ENCODE results near the gene MUL1.
"Not testable (repeated sequence)": the region's sequence is repeated elsewhere in the genome, so short reads cannot be mapped to it uniquely, and the experiment has no call there.

Gene MUL1

DNA sequence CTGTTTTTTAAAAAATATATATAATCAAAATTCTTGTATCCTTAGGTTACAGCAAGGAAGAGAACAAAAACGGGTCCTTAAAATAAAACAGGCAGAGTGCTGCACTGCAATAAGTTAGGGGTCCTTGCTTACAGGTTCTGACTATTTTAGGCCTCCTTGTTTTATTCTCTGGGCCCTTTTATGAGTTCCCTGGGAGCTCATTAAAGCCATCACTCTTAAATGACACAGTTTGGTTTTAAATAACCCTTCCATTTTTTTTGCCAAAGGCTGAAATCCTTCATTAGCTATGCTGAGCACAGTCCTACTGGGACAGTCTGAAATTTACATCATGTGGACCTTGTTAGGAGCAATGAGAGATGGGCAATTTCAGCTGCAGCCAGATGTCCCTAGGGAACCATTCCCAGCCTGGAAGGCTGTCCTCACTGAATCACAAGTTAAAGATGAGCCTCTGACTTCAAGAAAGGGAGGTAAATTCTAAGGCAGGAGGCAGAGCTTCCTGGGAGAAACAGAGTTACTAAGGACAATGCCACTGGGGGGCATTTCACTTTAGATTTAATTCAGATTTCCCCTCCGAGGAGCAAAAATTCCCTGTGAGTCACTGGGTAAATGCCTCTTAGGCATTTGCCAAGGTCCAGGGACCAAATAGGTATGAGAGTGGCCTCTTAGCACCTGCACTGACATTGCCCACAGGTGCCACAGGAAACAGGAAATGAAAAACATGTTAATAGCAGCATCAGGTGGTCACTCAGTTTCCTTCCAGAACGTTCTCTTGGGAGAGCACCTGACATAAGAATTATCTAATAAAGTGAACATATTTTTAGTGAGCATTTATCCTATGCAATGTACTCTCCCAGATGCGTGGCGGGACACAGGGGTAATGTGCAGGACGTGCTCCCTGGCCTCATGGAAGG lies 3.8 kb upstream of the MUL1 start:
- DNase-seq, result no peak

DNA sequence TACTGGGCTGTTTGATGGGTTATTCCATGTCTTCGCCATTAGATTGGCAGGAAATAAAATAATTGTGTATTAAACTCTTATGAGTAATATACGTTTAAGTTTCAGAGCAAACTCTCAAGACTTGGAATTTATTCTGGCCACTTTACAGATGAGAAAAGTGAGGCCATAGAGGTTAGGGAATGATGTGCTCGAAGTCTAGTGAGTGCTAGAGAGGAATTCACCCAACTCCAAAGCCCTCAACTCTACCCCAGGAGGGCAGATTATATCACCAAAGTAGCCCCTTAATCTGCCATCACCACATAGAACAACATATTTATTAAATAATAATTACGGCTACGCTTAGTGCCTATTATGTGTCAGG lies 440 bp upstream of the MUL1 start:
- no peak for DNase-seq

DNA sequence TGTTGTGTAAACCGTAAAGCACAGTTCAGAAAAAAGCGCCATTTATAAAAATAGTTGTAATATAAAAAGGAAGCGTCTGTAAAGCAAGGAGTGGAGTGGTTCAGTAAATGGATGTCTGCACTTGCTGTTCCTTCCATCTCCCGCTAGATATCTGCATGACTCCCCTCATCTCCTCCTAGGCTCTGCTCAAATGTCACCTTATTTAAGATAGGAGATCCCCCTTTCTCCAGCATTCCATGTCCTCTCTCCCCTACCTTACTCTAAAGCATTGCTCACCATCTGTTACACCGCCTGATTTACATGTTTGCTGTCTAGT lies 745 bp downstream of the MUL1 start:
- DNase-seq, result no peak

GRCh38 chr1:20505488-20505887 lies 2.5 kb downstream of the MUL1 start:
- no peak for DNase-seq

DNA sequence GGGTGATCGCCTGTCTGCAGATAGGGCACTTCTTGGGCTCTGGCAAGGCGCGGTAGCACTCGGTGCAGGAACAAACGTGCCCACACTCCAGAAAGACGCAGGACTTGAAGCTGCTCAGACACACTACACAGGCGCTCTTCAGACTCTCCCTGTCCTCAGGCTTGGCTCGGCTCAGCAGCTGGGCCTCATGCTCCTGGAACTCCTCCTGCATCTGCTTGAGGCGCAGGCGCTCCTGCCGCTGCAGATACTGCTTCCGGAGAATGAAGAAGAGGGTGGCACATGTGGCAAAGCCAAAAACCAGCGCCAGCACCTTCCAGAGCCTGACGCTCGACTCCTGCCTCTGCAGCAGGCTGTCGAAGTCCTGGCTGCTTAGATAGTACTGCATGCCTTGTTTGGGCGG lies 7.2 kb downstream of the MUL1 start:
- no peak for DNase-seq

DNA sequence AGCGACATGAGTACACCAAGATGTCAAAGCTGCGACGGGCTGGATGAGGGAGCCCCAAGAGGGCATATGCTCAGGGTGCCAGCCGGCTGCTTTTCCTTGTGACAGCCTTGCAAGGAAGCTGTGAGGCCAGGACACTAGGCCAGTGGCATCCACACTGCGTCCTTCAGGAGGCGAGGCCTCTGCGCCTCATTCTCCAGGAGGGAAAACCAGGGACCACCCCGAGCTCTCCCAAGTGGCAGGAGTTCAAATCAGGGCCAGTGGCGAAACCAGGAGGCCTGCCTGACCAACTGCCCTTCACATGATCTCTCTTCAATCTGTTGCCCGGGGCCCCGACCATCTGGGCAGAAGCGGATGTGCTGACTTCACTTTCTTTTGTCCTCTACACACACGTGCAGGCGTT lies 8.2 kb downstream of the MUL1 start:
- no peak for DNase-seq

GRCh38 chr1:20499105-20499504 lies 8.8 kb downstream of the MUL1 start:
- DNase-seq, result no peak

DNA sequence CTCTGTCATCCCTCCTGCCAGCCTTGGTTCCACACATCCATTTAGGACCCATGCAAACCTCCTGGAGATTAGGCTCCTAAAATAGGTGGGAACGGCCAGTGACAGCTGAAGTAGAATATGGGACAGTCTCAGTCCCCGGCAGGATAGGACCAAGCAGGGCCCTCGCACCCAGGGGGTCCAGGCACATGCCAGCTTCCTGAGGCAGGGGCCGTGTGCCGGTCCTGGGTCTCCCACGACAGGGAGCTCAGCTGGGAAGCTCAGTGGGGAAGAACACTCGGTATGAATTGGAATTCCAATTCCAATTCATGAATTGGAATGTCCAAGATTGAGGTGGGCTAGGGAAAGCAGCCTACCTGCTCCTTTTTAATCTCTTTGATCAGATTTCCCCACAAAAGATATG lies 9.8 kb downstream of the MUL1 start:
- no peak for DNase-seq

DNA sequence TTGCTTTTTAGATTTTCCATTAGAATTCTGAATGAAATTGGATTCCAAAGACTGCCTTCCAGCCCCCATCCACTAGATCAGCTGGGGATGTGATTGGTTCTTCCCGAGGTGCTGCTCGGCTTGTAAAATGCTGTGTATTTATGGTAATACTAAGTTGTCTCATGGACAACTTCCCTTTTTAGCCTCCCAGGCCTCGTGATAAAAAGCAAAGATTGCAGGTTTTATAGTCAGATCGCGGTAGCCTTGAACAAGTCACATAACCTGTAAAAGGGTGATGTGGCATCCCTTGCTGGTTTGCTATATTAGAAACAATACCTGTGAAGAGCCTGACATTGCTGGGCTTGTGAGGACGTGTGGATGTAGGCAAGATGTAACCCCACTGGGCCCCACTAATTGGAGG lies 10.4 kb downstream of the MUL1 start:
- DNase-seq, result no peak

DNA sequence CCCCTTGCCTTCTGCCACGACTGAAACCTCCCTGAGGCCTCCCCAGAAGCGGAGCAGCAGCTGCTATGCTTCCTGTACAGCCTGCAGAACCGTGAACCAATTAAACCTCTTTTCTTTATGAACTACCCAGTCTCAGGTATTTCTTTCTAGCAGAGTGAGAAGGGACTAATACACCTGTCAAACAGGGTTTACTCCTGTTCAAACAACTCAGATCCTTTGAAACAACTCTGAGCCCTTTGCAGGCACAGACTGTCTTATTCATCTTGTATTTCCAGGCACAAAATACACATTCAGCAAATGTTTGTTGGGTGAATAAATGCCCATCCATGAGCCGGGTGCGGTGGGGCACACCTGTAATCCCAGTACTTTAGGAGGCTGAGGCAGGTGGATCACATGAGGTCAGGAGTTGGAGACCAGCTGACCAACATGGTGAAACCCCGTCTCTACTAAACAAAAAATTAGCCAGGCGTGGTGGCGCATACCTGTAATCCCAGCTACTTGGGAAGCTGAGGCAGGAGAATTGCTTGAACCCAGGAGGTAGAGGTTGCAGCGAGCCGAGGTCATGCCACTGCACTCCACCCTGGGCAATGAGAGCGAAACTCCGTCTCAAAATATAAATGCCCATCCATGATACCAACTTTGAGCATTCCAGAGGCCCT lies 11.1 kb downstream of the MUL1 start:
- DNase-seq, result not testable (repeated sequence)

DNA sequence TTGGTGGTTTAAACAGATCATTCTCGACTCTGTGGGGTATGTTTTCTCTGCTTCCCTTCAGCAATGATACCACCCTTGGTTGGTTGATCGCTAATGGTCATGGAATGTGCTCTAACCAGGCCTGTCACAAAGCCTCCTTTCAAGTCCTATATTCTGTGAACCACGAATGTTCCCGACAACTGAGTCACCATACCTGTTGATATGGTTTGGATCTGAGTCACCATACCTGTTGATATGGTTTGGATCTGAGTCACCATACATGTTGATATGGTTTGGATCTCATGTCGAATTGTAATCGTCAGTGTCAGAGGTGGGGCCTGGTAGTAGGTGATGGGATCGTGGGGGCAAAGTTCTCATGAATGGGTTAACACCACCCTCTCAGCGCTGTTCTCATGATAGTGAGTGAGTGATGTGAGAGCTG lies 11.7 kb downstream of the MUL1 start:
- no peak for DNase-seq

- DNase-seq, result no peak
Observed at GRCh38 chr1:20495661-20496060, 12.3 kb downstream of the MUL1 start.

GRCh38 chr1:20494609-20495311 lies 13.2 kb downstream of the MUL1 start:
- DNase-seq, result no peak

GRCh38 chr1:20493839-20494608 lies 13.9 kb downstream of the MUL1 start:
- DNase-seq, result peak; percentile 60 to 85 (median 77)

GRCh38 chr1:20493309-20493708 lies 14.6 kb downstream of the MUL1 start:
- DNase-seq, result no peak

DNA sequence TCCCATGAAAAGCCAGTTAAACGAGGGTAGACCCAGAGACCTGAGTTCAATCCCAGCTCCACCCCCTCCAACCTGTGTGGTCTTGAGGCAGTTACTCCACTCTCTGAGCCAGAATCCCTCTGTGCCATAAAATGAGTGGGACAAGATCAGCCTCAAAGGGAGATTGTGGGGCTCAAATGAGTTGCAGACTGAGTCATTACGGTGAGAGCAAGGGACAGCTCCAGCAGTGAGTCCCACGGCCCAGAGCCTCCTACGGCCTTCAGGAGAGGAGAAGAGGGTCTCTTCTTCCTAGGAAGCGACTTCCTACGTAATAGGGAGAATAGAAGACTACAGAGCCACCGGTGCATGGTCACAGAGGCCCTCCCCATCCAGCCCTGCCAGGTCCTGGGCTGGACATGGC lies 15.2 kb downstream of the MUL1 start:
- no peak for DNase-seq

DNA sequence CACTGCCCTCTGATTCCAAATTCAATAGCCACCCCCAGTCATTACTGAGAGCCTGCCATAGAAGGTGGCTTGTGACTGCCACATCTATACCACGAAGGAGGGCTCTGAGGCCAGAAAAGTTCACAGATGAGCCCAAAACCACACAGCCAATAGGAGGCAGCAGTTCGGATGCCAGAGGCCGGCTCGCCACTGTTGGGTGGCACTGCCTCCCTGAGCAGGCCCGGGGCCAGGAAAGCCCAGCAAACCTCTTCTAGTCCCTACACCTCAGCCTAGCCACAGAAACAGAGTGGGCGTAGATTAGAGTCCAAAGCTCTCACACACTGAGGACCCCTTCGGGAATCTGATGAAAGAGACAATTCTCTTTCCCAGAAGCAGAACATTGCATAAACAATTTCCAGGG lies 16.1 kb downstream of the MUL1 start:
- no peak for DNase-seq

DNA sequence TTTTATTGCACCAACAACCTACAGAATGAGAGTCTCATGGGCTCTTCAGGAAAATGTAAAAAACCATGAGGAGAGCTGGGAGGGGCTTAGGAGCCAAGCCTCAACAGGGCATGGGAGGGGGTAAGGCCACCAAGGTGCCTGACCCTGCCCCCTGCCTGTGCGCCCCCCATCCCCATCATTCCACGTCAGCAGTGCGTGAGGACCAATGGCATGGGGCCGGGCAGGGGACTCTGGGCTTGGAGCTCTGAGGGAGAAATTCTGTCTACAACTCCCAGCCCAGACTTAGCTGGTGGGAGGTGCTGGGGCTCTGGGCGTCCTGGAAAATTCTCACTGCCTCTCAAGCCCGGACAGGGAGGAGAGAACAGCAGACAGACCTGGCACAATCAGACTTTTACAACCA lies 16.8 kb downstream of the MUL1 start:
- no peak for DNase-seq

- no peak for DNase-seq
Observed at GRCh38 chr1:20487236-20487590, 20.7 kb downstream of the MUL1 start.

- DNase-seq, result no peak
Observed at GRCh38 chr1:20486457-20487235, 21.3 kb downstream of the MUL1 start.

DNA sequence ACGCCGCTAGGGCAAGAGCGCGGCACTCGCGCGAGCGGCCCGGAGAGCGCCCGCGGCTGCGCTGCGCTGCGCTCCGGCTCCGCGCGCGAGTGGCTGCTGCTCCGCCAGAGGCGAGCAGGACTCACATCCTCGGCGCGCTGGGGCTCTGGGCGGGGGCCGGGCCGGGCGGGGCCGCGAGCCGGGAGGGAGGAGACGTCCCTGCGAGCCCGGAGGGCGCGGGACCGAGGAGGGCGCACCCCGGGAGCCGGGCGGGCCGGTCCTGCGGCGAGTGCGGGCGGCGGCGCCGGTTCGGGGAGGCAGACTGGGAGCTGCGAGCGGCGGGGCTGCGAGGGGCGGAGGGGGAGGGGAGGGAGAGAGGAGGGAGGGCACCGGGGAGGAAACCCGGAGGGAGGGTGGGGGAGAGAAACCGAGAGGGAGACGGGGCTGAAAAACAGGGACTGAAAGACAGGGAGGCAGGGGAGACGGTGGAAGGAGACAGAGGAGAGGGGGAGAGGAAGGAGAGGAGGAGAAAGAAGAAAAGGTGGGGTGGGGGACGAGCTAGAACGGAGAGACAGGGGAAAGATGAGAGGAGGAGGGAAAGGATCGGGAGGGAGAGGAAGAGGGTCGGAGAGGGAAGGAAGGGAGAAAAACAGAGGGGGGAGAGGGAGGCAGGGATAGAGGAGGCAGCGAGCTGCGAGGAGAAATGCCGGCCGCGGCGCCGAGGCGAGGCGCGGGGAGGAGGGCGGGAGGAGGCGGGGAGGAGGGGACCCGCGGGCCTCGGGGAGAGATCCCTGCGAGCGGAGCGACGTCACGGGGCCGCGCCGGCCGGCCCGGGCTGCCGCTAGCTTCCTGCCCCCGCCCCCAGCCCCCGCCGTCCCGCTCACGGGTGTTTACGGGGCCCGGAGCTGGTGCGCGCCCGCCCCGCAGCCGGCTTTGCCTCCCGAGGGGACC lies 22.2 kb downstream of the MUL1 start, which contains the start of gene CAMK2N1:
Gene CAMK2N1, minus strand, starts transcription at position 684 of the 930 bp plus-strand sequence. CDS start 831 bp downstream, outside the sequence.
- DNase-seq, result peak in 4 of 6 experiments; percentile 22 to 43 (median 32)
